CD4-positive, alpha-beta T cell treated with Interleukin-12 subunit alpha and Interleukin-12 subunit beta, for 1 hour (primary cell): ENCODE data around the gene ITSN1.

Experiments
- DNase-seq: peaks from one replicate; pipeline ENCODE4 v3.0.0-alpha.2; 2020

Gene ITSN1

DNA sequence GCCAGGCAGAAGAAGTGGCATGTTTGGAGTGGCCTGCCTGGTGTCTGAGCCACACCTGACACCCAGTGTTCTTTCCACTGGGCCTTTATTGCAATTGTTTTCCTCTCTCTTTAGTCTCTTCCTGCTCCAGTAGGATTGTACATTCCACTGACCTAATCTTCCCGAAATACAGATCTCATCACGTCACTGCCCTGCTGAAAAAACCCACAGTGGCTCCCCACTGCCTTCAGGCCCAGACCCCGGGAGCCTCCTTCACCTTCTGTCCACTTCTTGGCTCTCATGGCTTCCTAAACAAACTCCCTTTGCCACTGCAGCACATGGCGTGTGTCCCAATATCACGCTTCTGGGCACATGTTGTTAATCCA is 298.6 kb downstream of the ITSN1 start:
- DNase-seq = no peak

GRCh38 chr21:33942426-33942825 is 300.1 kb downstream of the ITSN1 start:
- DNase-seq = no peak

GRCh38 chr21:33943293-33943692 is 301.0 kb downstream of the ITSN1 start:
- DNase-seq = no peak

DNA sequence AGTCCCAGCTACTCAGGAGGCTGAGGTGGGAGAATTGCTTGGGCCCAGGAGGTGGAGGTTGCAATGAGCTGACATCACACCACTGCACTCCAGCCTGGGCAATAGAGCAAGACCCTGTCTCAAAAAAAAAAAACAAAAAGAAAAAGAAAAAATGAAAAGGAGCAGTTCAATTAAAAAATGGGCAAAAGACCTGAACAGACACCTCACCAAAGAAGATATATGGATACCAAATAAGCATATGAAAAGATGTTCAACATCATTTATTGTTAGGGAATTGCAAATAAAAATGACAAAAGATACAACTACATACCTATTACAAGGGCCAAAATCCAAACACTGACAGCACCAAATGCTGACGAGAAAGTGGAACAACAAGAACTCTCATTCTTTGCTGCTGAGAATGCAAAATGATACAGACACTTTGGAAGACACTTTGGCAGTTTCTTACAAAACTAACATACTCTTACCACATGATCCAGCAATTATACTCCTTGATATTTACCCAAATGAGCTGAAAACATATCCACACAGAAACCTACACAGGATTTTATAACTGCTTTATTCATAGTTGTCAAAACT is 302.0 kb downstream of the ITSN1 start:
- no peak for DNase-seq

DNA sequence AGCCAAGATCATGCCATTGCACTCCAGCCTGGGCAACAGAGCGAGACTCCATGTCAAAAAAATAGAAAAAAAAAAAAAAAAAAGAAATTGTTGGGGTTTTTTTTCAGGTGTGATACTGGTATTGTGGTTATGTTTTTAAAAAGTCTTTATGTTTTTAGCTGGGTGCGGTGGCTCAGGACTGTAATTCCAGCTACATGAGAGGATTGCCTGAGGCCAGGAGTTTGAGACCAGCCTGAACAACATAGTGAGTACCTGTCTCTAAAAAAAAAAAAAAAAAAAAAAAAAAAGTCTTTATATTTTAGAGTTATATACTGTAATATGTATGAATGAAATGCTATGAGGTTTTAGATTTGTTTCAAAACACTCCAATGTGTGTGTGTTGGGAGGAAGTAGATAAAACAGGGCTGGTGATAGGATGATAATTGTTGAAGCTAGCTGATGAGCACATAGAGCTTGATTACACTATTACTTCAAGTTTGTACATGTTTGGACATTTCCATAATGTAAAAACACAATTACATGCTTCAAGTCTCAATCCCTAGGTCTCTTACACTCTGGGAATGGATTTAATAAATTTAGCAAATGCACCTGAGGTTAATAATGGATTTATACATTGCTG is 303.5 kb downstream of the ITSN1 start:
- peak; percentile 38 for DNase-seq

DNA sequence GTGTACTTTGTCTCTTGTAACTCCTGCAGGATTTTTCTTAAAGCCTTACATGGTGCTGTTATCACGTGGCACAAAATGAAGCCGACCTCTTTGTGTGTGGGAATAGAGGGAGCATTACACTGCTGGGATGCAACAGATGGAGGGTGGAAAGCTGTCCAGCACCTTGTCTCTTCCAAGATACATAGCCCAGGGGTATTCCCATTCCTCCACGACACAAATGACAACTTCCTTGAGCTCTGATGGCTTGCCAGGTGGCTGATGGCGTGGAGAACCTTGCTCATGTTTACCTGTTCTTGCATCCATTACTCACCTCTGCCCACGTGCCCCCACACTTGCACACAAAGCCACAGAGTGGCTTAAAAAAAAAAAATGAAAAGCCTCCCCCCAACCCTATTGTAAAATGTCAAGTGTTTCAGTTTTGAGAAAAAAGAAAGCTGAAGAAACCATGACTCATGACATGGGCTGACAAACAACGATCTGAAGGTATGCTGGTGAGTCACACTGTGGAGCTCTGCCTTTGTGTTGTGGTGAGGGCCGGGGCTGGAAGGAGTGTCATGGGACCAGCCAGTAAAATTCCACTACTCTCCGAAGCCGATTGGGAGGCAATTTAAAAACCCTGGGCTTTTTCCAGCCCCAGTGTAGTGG is 305.3 kb downstream of the ITSN1 start:
- DNase-seq = peak; percentile 92

GRCh38 chr21:33948096-33948950 is 306.0 kb downstream of the ITSN1 start:
- peak; percentile 93 for DNase-seq

GRCh38 chr21:33948951-33949444 is 306.7 kb downstream of the ITSN1 start:
- no peak for DNase-seq
